Measurements from ENCODE around the gene UQCC3.
"Not testable (repeated sequence)": the region's sequence is repeated elsewhere in the genome, so short reads cannot be mapped to it uniquely, and the experiment has no call there.

UQCC3 gene

GRCh38 chr11:62671608-62672389, at the start of gene UQCC3, which contains the start of gene LBHD1:
Gene UQCC3 (plus strand): TSS chr11:62671673. CDS start chr11:62671746, 73 bp downstream.
Gene LBHD1 (minus strand): TSS chr11:62672267. CDS start chr11:62670031, 2,236 bp downstream.
- DNase-seq (ENCODE audit: low read depth in 1 of 2, low spot score in 1 of 2) = peak; percentile 46 to 56

GRCh38 chr11:62622476-62623089, 48.9 kb upstream of the UQCC3 start:
- no peak for DNase-seq (ENCODE audit: low read depth in 1 of 2, low spot score in 1 of 2)

GRCh38 chr11:62627713-62628112, 43.8 kb upstream of the UQCC3 start:
- DNase-seq (ENCODE audit: low read depth in 1 of 2, low spot score in 1 of 2) = no peak

GRCh38 chr11:62632492-62632891, 39.0 kb upstream of the UQCC3 start:
- DNase-seq (ENCODE audit: low read depth in 1 of 2, low spot score in 1 of 2) = no peak

- DNase-seq (ENCODE audit: low read depth in 1 of 2, low spot score in 1 of 2) = no peak
Observed at GRCh38 chr11:62644220-62644619, 27.3 kb upstream of the UQCC3 start.

- no peak for DNase-seq (ENCODE audit: low read depth in 1 of 2, low spot score in 1 of 2)
Observed at GRCh38 chr11:62645671-62645945, 25.9 kb upstream of the UQCC3 start.

GRCh38 chr11:62645946-62646824, 25.3 kb upstream of the UQCC3 start, which contains the start of gene GANAB:
Gene GANAB (minus strand): TSS chr11:62646613. CDS start chr11:62646599, 14 bp downstream.
- peak; percentile 96 to 98 for DNase-seq (ENCODE audit: low read depth in 1 of 2, low spot score in 1 of 2)

- DNase-seq (ENCODE audit: low read depth in 1 of 2, low spot score in 1 of 2) = no peak
Observed at GRCh38 chr11:62646825-62647608, 24.5 kb upstream of the UQCC3 start.

GRCh38 chr11:62647609-62648005, 23.9 kb upstream of the UQCC3 start:
- no peak for DNase-seq (ENCODE audit: low read depth in 1 of 2, low spot score in 1 of 2)

GRCh38 chr11:62648185-62648966, 23.1 kb upstream of the UQCC3 start:
- no peak for DNase-seq (ENCODE audit: low read depth in 1 of 2, low spot score in 1 of 2)

- no peak for DNase-seq (ENCODE audit: low read depth in 1 of 2, low spot score in 1 of 2)
Observed at GRCh38 chr11:62648967-62649364, 22.5 kb upstream of the UQCC3 start.

GRCh38 chr11:62649486-62649885, 22.0 kb upstream of the UQCC3 start:
- DNase-seq (ENCODE audit: low read depth in 1 of 2, low spot score in 1 of 2) = no peak

GRCh38 chr11:62650283-62650682, 21.2 kb upstream of the UQCC3 start:
- DNase-seq (ENCODE audit: low read depth in 1 of 2, low spot score in 1 of 2) = not testable (repeated sequence)

GRCh38 chr11:62652161-62653006, 19.1 kb upstream of the UQCC3 start:
- no peak for DNase-seq (ENCODE audit: low read depth in 1 of 2, low spot score in 1 of 2)

GRCh38 chr11:62654297-62654696, 17.2 kb upstream of the UQCC3 start:
- no peak for DNase-seq (ENCODE audit: low read depth in 1 of 2, low spot score in 1 of 2)

GRCh38 chr11:62656796-62657429, 14.6 kb upstream of the UQCC3 start:
- DNase-seq (ENCODE audit: low read depth in 1 of 2, low spot score in 1 of 2) = no peak

GRCh38 chr11:62664405-62665074, 6.9 kb upstream of the UQCC3 start:
- DNase-seq (ENCODE audit: low read depth in 1 of 2, low spot score in 1 of 2) = peak in 1 of 2 donors; percentile 31

GRCh38 chr11:62665075-62665598, 6.3 kb upstream of the UQCC3 start, which contains the start of the genes C11orf98 and CSKMT:
Gene C11orf98 (minus strand): TSS chr11:62665210. CDS start chr11:62665169, 41 bp downstream.
Gene CSKMT (plus strand): TSS chr11:62665312. CDS start chr11:62665880, 568 bp downstream.
- peak; percentile 93 to 94 for DNase-seq (ENCODE audit: low read depth in 1 of 2, low spot score in 1 of 2)

Measured in stimulated activated CD4-positive, alpha-beta T cell treated with anti-CD3 and anti-CD28 coated beads, Interleukin-15, amount 100 ng/mL, for 1 hour (primary cell).